Activated naive CD4-positive, alpha-beta T cell treated with anti-CD3 and anti-CD28 coated beads, Interleukin-2, amount 50 U/mL, for 72 hours (primary cell): ENCODE data around the gene CDH1. TPM values are rescaled to one million over a fixed set of nuclear protein-coding genes. Genes with fewer than 3 reads are reported as not detected.

Source experiments
- total RNA-seq, 2 donors: library from RNA; stranded (reverse); gene quantifications; one replicate each; pipeline ENCODE4 v1.2.3, GENCODE V29; 2022

Gene CDH1
- total RNA-seq, 2 donors from 2014 or later = 1.1 to 14.9 TPM

Other genes with a start within 250 kb of the CDH1 start
- 10 to 100 TPM; 29.7 to 37.7 TPM for gene ZFP90, start 198.0 kb upstream of the CDH1 start, total RNA-seq
- gene CDH3, start 92.0 kb upstream of the CDH1 start, total RNA-seq = 10 to 100 TPM in 1 of 2 donors, 1 to 10 TPM in 1; 1.0 to 18.6 TPM
- 10 to 100 TPM; 23.8 to 38.4 TPM for gene TANGO6, start 106.2 kb downstream of the CDH1 start, total RNA-seq